ENCODE measurements around the gene MACROD2.

DNA sequence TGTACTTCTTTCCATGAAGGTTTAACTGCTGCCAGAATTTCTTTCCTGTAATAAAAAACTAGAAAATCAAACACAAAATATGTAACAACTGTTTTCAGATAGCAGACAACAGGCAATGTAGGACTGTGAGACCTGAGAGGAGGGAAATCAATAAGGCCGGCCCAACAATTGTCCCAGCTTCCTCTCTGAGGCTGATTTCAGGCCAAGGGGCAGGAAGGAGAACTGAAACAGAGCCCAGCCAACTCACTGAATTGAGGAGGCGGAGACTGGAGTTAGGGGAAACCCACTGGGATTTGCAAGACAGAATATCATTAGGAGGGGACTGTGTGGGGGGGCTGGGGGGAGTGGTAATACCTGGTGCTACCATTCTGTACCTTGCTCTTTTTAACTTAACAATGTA is 299.9 kb downstream of the MACROD2 start:
- TF ChIP-seq, protein P1, sequence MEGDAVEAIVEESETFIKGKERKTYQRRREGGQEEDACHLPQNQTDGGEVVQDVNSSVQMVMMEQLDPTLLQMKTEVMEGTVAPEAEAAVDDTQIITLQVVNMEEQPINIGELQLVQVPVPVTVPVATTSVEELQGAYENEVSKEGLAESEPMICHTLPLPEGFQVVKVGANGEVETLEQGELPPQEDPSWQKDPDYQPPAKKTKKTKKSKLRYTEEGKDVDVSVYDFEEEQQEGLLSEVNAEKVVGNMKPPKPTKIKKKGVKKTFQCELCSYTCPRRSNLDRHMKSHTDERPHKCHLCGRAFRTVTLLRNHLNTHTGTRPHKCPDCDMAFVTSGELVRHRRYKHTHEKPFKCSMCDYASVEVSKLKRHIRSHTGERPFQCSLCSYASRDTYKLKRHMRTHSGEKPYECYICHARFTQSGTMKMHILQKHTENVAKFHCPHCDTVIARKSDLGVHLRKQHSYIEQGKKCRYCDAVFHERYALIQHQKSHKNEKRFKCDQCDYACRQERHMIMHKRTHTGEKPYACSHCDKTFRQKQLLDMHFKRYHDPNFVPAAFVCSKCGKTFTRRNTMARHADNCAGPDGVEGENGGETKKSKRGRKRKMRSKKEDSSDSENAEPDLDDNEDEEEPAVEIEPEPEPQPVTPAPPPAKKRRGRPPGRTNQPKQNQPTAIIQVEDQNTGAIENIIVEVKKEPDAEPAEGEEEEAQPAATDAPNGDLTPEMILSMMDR (IDR thresholded peaks at IDR 0.05): no peak
- TF ChIP-seq POLR2A (IDR thresholded peaks at IDR 0.05): no peak
